H9 (cell line): ENCODE results near the gene PSMB7. TPM values are rescaled to one million over a fixed set of nuclear protein-coding genes. Genes with fewer than 3 reads are reported as not detected.

ENCODE experiments used
- DNase-seq: peaks from one replicate; pipeline ENCODE4 v3.0.0-alpha.2; 2017
- H2AFZ ChIP-seq: one replicate; pipeline ENCODE4 v1.6.1; 2013; ENCODE audit warnings: mild to moderate bottlenecking, low read length, control low read depth, moderate library complexity
- H2AK5ac ChIP-seq: 2 replicates; pipeline ENCODE4 v1.6.1; 2013; ENCODE audit warnings: low read length, control low read depth, mixed read lengths; ENCODE audit not compliant: insufficient read length
- H2BK120ac ChIP-seq: one replicate; pipeline ENCODE4 v1.6.1; 2013; ENCODE audit warnings: low read depth, mild to moderate bottlenecking, low read length, control low read depth, inconsistent platforms; ENCODE audit not compliant: poor library complexity, severe bottlenecking
- H2BK12ac ChIP-seq: 2 replicates; pipeline ENCODE4 v1.6.1; 2013; ENCODE audit warnings: low read length, control low read depth, mixed read lengths, low read depth; ENCODE audit not compliant: insufficient read length
- H2BK15ac ChIP-seq: 2 replicates; pipeline ENCODE4 v1.6.1; 2013; ENCODE audit warnings: low read depth, low read length, control low read depth
- H2BK20ac ChIP-seq: one replicate; pipeline ENCODE4 v1.6.1; 2013; ENCODE audit warnings: low read depth, mild to moderate bottlenecking, low read length, control low read depth, inconsistent platforms; ENCODE audit not compliant: poor library complexity, severe bottlenecking
- H2BK5ac ChIP-seq: 2 replicates; pipeline ENCODE4 v1.6.1; 2013; ENCODE audit warnings: low read length, control low read depth, mixed read lengths; ENCODE audit not compliant: insufficient read length
- H3K14ac ChIP-seq: 2 replicates; pipeline ENCODE4 v1.6.1; 2013; ENCODE audit warnings: low read length, control low read depth; ENCODE audit not compliant: insufficient read depth
- H3K18ac ChIP-seq: 2 replicates; pipeline ENCODE4 v1.6.1; 2013; ENCODE audit warnings: low read depth, mild to moderate bottlenecking, mixed read lengths, low read length, control low read depth; ENCODE audit not compliant: insufficient read length
- H3K23ac ChIP-seq: 2 replicates; pipeline ENCODE4 v1.6.1; 2013; ENCODE audit warnings: low read length, control low read depth, mixed read lengths, low read depth; ENCODE audit not compliant: insufficient read length
- H3K23me2 ChIP-seq: 2 replicates; pipeline ENCODE4 v1.6.1; 2013; ENCODE audit warnings: low read depth, mild to moderate bottlenecking, mixed read lengths, low read length, control low read depth; ENCODE audit not compliant: insufficient read length, poor library complexity, severe bottlenecking
- H3K27ac ChIP-seq: 2 replicates; pipeline ENCODE4 v1.5.1; 2013; ENCODE audit warnings: low read length, control low read depth, mixed read lengths, low read depth; ENCODE audit not compliant: insufficient read length
- H3K27me3 ChIP-seq: 2 replicates; pipeline ENCODE4 v1.6.1; 2013; ENCODE audit warnings: low read length, control low read depth, inconsistent platforms; ENCODE audit not compliant: insufficient read depth
- H3K4ac ChIP-seq: 2 replicates; pipeline ENCODE4 v1.6.1; 2013; ENCODE audit warnings: low read depth, mild to moderate bottlenecking, control low read depth, inconsistent platforms, low read length, moderate library complexity
- H3K4me1 ChIP-seq: 2 replicates; pipeline ENCODE4 v1.6.1; 2013; ENCODE audit warnings: low read length, control low read depth, inconsistent platforms; ENCODE audit not compliant: insufficient read depth
- H3K4me2 ChIP-seq: 2 replicates; pipeline ENCODE4 v1.6.1; 2013; ENCODE audit warnings: low read length, control low read depth, mixed read lengths; ENCODE audit not compliant: insufficient read length, insufficient read depth
- H3K56ac ChIP-seq: 2 replicates; pipeline ENCODE4 v1.6.1; 2013; ENCODE audit warnings: low read depth, mild to moderate bottlenecking, mixed read lengths, low read length, control low read depth; ENCODE audit not compliant: insufficient read length
- H3K79me1 ChIP-seq: 2 replicates; pipeline ENCODE4 v1.6.1; 2013; ENCODE audit warnings: low read depth, mild to moderate bottlenecking, moderate library complexity, low read length, control low read depth, inconsistent platforms; ENCODE audit not compliant: insufficient read depth, poor library complexity, severe bottlenecking
- H3K79me2 ChIP-seq: 2 replicates; pipeline ENCODE4 v1.6.1; 2013; ENCODE audit warnings: low read length, control low read depth, inconsistent platforms; ENCODE audit not compliant: insufficient read depth
- H3K9ac ChIP-seq: 2 replicates; pipeline ENCODE4 v1.6.1; 2013; ENCODE audit warnings: low read length, control low read depth, mixed read lengths; ENCODE audit not compliant: insufficient read length; ENCODE audit errors: extremely low read depth
- H3K9me3 ChIP-seq: one replicate; pipeline ENCODE4 v1.6.1; 2013; ENCODE audit warnings: low read depth, low read length, inconsistent platforms; ENCODE audit not compliant: control insufficient read depth
- H3T11ph ChIP-seq: one replicate; pipeline ENCODE4 v1.6.1; 2013; ENCODE audit warnings: mild to moderate bottlenecking, low read length, control low read depth, inconsistent platforms
- H4K20me1 ChIP-seq: one replicate; pipeline ENCODE4 v1.6.1; 2013; ENCODE audit not compliant: control insufficient read depth, insufficient read length, insufficient read depth
- H4K5ac ChIP-seq: 2 replicates; pipeline ENCODE4 v1.6.1; 2013; ENCODE audit warnings: low read depth, mild to moderate bottlenecking, mixed read lengths, low read length, control low read depth; ENCODE audit not compliant: insufficient read length
- H4K8ac ChIP-seq: replicated peaks from 2 replicates; pipeline ENCODE4 v1.6.1; 2013; ENCODE audit warnings: low read length, control low read depth, mixed read lengths, low read depth; ENCODE audit not compliant: insufficient read length
- H4K91ac ChIP-seq: 2 replicates; pipeline ENCODE4 v1.6.1; 2013; ENCODE audit warnings: low read depth, mild to moderate bottlenecking, moderate library complexity, mixed read lengths, low read length, control low read depth; ENCODE audit not compliant: insufficient read length
- H3K27ac Mint-ChIP-seq, 3 experiments: 2 replicates in 2 of 3; 3 replicates in 1 of 3; pipeline ENCODE4 v1.8.0; 2020 to 2021; ENCODE audit warnings: mixed read lengths in 3 of 3, mild to moderate bottlenecking in 1 of 3, moderate library complexity in 1 of 3
- H3K27me3 Mint-ChIP-seq: 2 replicates; pipeline ENCODE4 v1.8.0; 2021; ENCODE audit warnings: low read depth, mild to moderate bottlenecking, moderate library complexity, mixed read lengths
- H3K36me3 Mint-ChIP-seq, 3 experiments: 2 replicates in 2 of 3; 3 replicates in 1 of 3; pipeline ENCODE4 v1.8.0; 2020 to 2021; ENCODE audit warnings: low read depth in 3 of 3, mixed read lengths in 3 of 3; ENCODE audit not compliant: insufficient read depth in 1 of 3
- H3K4me1 Mint-ChIP-seq, 2 experiments: 2 replicates each; pipeline ENCODE4 v1.8.0; 2020; ENCODE audit warnings: mixed read lengths in 2 of 2
- H3K4me3 Mint-ChIP-seq, 2 experiments: 2 replicates in 1 of 2; 3 replicates in 1 of 2; pipeline ENCODE4 v1.8.0; 2020 to 2021; ENCODE audit warnings: mild to moderate bottlenecking in 2 of 2, mixed read lengths in 2 of 2, moderate library complexity in 1 of 2
- H3K9me3 Mint-ChIP-seq, 2 experiments: 2 replicates in 1 of 2; 3 replicates in 1 of 2; pipeline ENCODE4 v1.8.0; 2020; ENCODE audit warnings: mild to moderate bottlenecking in 2 of 2, mixed read lengths in 2 of 2, moderate library complexity in 1 of 2
- WGBS: extraction: QIAGEN DNeasy Blood & Tissue Kit; methylation state at CpG from one replicate; pipeline ENCODE4 v1.1.7; 2013; ENCODE audit warnings: missing lambda C conversion rate, low lambda C conversion rate, mixed read lengths; ENCODE audit not compliant: insufficient read length; ENCODE audit errors: extremely low coverage; 5-methylcytosine and 5-hydroxymethylcytosine counted together
- total RNA-seq: library from RNA; stranded (reverse); gene quantifications from 2 replicates; pipeline ENCODE4 v1.2.1, GENCODE V29; 2021
- TF ChIP-seq, protein P1 (sequence below): fragments of 200-600 bp; sonication (generic); conservative IDR thresholded peaks from 3 replicates; pipeline ENCODE4 v1.8.0; 2021; ENCODE audit warnings: antibody characterized with exemption, mild to moderate bottlenecking

The PSMB7 gene
- total RNA-seq, 1 experiment from 2014 or later: 209 TPM

- no peak overlapping the region for H2BK15ac ChIP-seq
- H3K9me3 ChIP-seq: no peaks in the 10 kb centered on the region
- H3K4me2 ChIP-seq: no peak overlapping the region
- Mint-ChIP-seq H3K36me3 (peaks cover under 1 to 11% (median 3%) of the 10 kb centered on the region in 3 experiments; a peak in 5 of 7 replicates), H3K27ac (peak overlapping the region in 2 of 3 experiments; percentile 40 to 80; a peak in 4 of 7 replicates), H3K9me3 (peaks cover 1 to 3% of the 10 kb centered on the region in 2 experiments; a peak in 3 of 5 replicates), H3K4me3 (no peak overlapping the region; a peak in 1 of 5 replicates), H3K27me3 (no peaks in the 10 kb centered on the region), H3K4me1 (peaks cover 8 to 12% of the 10 kb centered on the region in 2 experiments; a peak in 3 of 4 replicates)
- H3K27me3 ChIP-seq: no peaks in the 10 kb centered on the region
- WGBS: no CpG with 5 or more reads among the region's 28 CpGs
- H2BK12ac ChIP-seq: no peak overlapping the region
- no peak overlapping the region for H2AFZ ChIP-seq
- no peak overlapping the region for H3K14ac ChIP-seq
- TF ChIP-seq, protein P1, sequence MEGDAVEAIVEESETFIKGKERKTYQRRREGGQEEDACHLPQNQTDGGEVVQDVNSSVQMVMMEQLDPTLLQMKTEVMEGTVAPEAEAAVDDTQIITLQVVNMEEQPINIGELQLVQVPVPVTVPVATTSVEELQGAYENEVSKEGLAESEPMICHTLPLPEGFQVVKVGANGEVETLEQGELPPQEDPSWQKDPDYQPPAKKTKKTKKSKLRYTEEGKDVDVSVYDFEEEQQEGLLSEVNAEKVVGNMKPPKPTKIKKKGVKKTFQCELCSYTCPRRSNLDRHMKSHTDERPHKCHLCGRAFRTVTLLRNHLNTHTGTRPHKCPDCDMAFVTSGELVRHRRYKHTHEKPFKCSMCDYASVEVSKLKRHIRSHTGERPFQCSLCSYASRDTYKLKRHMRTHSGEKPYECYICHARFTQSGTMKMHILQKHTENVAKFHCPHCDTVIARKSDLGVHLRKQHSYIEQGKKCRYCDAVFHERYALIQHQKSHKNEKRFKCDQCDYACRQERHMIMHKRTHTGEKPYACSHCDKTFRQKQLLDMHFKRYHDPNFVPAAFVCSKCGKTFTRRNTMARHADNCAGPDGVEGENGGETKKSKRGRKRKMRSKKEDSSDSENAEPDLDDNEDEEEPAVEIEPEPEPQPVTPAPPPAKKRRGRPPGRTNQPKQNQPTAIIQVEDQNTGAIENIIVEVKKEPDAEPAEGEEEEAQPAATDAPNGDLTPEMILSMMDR: no peak
- no peaks in the 10 kb centered on the region for H3K23me2 ChIP-seq
- H3K4me1 ChIP-seq: no peaks in the 10 kb centered on the region
- no peak overlapping the region for H4K8ac ChIP-seq
- no peak overlapping the region for H3K56ac ChIP-seq
- H2AK5ac ChIP-seq: no peak overlapping the region
- H3K18ac ChIP-seq: no peak overlapping the region
- no peak overlapping the region for H2BK120ac ChIP-seq
- H4K5ac ChIP-seq: no peak overlapping the region
- no peak overlapping the region for H3K9ac ChIP-seq
- no peak overlapping the region for H2BK20ac ChIP-seq
- no peak overlapping the region for H2BK5ac ChIP-seq
- H3K27ac ChIP-seq: no peak overlapping the region
- H3K79me1 ChIP-seq: no peaks in the 10 kb centered on the region
- no peak overlapping the region for H4K91ac ChIP-seq
- no peak overlapping the region for H3K23ac ChIP-seq
- H4K20me1 ChIP-seq: no peaks in the 10 kb centered on the region
- H3K79me2 ChIP-seq: no peaks in the 10 kb centered on the region
- no peak for DNase-seq
- no peak overlapping the region for H3T11ph ChIP-seq
- H3K4ac ChIP-seq: no peak overlapping the region
Measured at GRCh38 chr9:124332361-124333202, 82.7 kb downstream of the PSMB7 start.
